GM21786 (cell line): ENCODE data around the gene ADGRG2.

ENCODE experiments used
- ATAC-seq: cut with Tn5 transposase; IDR thresholded peaks from one replicate; pipeline ENCODE4 v1.9.1; 2021; ENCODE audit not compliant: unreplicated experiment

Gene ADGRG2

GRCh38 chrX:18964026-18964425 is 158.2 kb downstream of the ADGRG2 start:
- ATAC-seq, result no peak

DNA sequence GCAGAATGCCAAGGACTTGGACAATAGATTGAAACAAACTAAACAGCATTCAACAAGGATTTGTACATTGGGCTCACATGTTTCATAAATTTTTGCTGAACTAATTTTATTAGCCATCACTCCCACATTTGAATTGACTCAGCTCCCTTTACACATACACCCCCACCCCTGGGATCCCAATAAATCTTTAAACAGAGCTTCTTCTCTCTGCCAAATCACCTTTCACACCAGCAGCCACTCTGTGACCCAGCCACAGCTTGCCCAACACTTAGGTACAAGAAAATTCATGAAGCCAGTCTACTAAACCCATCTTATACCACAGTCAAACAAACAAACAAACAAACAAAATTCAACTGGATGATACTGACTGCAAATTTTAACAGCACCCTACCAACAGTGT is 159.9 kb downstream of the ADGRG2 start:
- ATAC-seq, result no peak

DNA sequence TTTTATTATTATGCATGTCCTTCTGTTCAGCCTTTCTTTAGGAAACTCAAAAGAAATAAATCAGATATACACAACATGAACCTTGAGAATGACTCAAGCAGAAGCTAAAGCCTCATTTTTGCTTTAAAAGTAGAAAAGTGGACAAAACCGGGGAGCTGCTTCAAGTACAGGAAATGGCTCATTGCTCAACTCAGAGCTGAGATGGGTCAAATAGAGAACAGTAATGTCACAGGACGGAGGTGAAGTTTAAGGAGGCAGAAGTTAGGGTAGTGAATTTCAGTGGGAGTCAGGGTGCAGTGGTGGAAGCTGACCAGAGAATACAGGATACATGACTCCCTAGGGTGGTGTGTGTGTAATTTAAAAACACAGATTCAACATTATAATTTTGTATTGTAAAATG is 160.6 kb downstream of the ADGRG2 start:
- no peak for ATAC-seq

GRCh38 chrX:18956303-18957032 is 165.8 kb downstream of the ADGRG2 start:
- no peak for ATAC-seq

DNA sequence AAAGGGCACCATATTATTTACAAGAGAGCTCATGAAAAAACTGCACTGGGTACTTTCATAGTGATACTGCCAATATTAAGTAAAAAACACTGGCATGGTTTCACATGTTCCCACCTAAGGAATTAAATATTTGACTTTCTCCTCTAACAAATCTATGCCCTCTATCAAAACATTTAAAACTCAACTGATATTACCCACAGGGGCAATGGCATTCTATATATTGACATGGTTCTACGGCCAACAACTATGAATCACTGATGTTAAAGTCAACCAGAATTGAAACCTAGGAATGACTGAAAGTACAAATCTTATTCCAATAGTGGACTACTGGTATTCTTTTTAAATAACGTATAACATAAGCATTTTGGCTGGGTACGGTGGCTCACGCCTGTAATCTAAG is 166.6 kb downstream of the ADGRG2 start:
- no peak for ATAC-seq

GRCh38 chrX:18951032-18951431 is 171.2 kb downstream of the ADGRG2 start:
- no peak for ATAC-seq

- ATAC-seq, result no peak
Observed at GRCh38 chrX:18949944-18950301, 172.3 kb downstream of the ADGRG2 start.

DNA sequence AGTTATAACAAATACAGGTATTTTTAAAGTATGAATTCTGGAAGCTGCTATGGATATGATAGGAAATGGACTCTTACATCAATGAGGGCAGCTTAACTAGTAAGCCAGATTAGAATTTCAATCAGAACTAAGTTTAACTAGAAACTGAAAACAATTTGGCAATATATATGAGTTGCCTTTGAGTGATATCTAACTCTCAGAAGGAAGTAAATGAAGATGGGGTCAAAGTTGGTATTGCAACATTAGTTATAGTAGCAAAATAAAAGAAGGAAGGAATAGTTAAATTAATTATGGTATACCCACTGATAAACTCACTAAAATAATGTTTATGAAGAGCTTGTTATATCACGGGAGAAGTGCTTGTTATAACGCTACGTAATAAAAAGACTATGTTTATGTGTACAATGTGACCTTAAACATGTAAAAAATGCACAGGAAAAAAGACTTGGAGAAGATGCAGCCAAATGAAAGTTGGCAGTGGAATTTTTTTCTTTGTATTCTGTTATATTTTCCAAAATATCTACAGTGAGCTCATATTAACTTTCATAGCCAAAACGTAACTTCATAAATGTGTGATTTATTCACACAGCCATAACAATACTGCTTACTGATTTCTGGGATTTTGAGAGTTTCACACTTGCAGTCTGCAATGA is 172.9 kb downstream of the ADGRG2 start:
- no peak for ATAC-seq

DNA sequence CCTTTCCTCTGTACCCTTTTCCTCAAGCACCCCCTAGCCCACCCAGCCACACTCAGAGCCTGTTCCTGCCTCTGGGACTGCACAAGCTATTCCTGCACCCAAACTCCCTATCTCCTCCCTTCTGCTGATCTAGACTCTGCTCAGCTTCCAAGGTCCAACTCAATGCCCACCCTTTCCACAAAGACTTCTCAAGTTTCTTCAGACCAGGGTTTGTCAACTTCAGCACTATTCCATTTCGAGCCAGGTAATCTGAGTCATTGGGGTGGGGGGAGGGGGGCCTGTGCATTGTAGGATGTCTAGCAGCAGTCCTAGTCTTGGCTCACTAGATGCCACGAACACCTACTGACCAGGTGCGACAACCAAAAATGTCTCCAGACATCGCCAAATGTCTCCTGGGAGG is 175.7 kb downstream of the ADGRG2 start:
- no peak for ATAC-seq

GRCh38 chrX:18946157-18946556 is 176.1 kb downstream of the ADGRG2 start:
- ATAC-seq, result no peak

GRCh38 chrX:18945483-18945882 is 176.8 kb downstream of the ADGRG2 start:
- no peak for ATAC-seq

DNA sequence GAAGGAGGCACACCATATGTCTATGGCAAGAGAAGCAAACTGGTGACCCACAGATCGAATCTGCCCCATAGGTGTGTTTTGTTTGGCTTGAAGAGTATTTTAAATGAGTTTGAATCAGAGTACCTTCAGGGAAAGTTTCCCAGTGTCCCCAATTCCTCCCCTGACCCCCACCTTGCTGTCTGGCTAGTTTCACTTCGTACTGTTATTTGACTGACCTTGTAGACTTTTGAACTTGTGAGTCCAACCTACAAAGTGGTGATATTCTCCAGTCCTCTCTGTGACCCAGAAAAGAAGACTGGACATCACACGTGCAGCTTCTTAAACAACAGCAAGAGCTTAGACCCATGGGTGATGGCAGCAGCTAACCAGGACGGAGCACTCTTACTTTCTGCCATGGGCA is 177.8 kb downstream of the ADGRG2 start:
- no peak for ATAC-seq

DNA sequence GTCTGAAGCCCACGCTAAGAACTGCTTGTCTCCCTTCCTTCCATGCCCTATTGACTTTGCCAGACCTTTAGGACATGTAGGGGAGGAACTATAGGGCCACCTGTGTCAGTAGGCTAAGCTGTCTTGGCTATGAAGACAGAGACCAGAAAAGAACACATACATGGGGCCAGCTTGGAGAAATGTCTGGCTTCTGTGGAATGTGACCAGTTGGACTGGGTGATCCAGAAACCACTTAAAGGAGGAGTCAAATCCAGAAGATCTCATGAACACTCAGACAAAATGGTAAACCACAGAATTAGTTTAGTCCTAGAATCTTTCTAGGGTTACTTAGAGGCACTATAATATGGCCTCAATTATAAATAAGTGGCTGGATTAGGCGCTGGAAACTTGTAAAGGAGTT is 180.4 kb downstream of the ADGRG2 start:
- ATAC-seq, result no peak
